GM10248 (cell line): Measurements from ENCODE around the gene LDB2.

Source experiments
- CTCF ChIA-PET: fragments of 300-600 bp; sonication (Branson Sonifier 250); formaldehyde crosslinking; extraction: SDS; loops from one replicate; lab custom pipeline; 2021; ENCODE audit warnings: antibody characterized with exemption; lab: Yijun Ruan, JAX
- POLR2A ChIA-PET: fragments of 350-650 bp; sonication (Branson Sonifier 250); formaldehyde crosslinking; extraction: SDS; loops from one replicate; lab custom pipeline; 2020; ENCODE audit warnings: antibody characterized with exemption; lab: Yijun Ruan, JAX
- DNase-seq: peaks from one replicate; pipeline ENCODE4 v3.0.0; 2012; ENCODE audit errors: extremely low spot score
- TF ChIP-seq, protein P1 (sequence below): IDR thresholded peaks from 2 replicates; pipeline ENCODE4 v1.5.1; 2012; ENCODE audit warnings: mild to moderate bottlenecking, low read depth; ENCODE audit errors: extremely low read depth, missing control alignments, control extremely low read depth

LDB2 gene

DNA sequence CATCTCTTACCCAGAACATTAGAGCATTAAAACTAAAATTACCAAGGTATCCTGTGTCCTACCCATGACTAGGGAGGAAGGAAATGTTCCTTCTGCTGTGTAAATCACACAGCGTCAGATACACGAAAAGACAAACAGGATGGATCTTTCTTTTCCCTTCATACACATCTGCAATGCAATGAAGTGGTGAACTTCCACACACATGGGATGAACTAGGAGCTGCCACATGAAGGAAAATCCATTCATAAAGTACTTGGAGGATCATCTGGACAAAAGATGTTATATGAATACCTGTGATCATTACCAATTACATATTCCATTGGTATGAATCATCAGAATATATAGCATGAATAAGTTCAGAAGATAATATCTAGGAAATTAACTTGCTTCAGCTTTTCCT lies 46.2 kb downstream of the LDB2 start:
- POLR2A ChIA-PET: no interaction called here
- TF ChIP-seq, protein P1, sequence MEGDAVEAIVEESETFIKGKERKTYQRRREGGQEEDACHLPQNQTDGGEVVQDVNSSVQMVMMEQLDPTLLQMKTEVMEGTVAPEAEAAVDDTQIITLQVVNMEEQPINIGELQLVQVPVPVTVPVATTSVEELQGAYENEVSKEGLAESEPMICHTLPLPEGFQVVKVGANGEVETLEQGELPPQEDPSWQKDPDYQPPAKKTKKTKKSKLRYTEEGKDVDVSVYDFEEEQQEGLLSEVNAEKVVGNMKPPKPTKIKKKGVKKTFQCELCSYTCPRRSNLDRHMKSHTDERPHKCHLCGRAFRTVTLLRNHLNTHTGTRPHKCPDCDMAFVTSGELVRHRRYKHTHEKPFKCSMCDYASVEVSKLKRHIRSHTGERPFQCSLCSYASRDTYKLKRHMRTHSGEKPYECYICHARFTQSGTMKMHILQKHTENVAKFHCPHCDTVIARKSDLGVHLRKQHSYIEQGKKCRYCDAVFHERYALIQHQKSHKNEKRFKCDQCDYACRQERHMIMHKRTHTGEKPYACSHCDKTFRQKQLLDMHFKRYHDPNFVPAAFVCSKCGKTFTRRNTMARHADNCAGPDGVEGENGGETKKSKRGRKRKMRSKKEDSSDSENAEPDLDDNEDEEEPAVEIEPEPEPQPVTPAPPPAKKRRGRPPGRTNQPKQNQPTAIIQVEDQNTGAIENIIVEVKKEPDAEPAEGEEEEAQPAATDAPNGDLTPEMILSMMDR: no peak
- DNase-seq: no peak
- CTCF ChIA-PET: no interaction called here

DNA sequence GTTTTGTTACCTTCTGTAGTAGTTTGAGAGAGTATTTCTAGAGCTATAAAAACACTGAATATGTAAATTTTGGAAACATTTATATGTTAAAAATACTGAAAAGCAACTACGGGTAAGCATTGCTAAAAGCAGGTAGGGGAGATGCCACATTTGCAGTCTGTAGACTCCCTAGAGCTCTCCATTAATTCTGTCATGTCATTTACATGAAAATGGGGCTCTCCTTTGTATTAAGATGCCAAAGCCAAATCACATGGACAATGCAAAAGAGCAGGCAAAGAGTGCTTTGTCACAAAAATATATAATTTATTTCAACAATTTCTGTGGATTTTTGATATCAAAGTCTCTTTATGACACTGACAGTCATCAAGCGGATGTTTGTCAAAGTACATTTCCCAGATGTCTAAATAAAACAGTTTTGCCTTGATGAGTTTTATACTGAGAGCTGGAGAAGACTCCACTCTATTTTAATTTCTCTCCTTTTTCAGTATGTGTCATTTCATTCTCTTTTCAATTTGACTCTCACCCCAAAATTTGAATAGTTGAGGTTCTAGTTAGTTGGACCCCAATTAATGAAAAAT lies 51.8 kb downstream of the LDB2 start:
- TF ChIP-seq, protein P1: no peak
- POLR2A ChIA-PET: no interaction called here
- CTCF ChIA-PET: no interaction called here
- no peak for DNase-seq

- TF ChIP-seq, protein P1: no peak
- ChIA-PET POLR2A (no interaction called here), CTCF (no interaction called here)
- DNase-seq: no peak
Observed at GRCh38 chr4:16844816-16845586, 53.4 kb downstream of the LDB2 start.

DNA sequence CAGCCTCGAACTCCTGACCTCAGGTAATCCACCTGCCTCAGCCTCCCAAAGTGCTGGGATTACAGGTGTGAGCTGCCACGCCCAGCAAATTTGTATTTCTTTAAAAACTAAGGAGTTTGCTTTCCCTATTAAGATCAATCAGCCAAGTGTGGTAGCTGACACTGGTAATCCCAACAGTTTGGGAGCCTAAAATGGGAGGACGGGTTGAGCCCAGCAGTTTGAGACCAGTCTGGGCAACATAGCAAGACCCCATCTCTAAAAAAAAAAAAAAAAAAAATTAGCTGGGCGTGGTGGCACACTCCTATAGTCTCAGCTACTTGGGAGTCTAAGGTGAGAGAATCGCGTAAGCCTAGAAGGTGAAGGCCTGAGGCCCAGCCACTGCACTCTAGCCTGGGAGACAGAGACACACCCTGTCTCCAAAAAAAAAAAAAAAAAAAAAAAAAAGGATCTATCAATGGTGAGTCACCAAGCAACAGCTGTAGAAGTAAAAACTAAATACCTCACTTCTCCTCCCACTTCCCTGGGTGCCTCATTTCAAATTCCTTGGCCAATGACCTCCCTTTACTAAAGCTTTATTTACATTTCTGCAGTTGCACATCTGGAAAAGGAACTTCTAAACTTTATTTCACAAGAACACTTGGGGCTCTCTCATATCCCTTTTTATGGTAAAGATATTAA lies 54.5 kb downstream of the LDB2 start:
- CTCF ChIA-PET: interaction anchor here (1.3 kb wide), 1 partner anchor 11 kb away, joined by 3 read pairs; no protein-coding TSS in a partner anchor
- no peak for DNase-seq
- TF ChIP-seq, protein P1: no peak
- POLR2A ChIA-PET: no interaction called here

DNA sequence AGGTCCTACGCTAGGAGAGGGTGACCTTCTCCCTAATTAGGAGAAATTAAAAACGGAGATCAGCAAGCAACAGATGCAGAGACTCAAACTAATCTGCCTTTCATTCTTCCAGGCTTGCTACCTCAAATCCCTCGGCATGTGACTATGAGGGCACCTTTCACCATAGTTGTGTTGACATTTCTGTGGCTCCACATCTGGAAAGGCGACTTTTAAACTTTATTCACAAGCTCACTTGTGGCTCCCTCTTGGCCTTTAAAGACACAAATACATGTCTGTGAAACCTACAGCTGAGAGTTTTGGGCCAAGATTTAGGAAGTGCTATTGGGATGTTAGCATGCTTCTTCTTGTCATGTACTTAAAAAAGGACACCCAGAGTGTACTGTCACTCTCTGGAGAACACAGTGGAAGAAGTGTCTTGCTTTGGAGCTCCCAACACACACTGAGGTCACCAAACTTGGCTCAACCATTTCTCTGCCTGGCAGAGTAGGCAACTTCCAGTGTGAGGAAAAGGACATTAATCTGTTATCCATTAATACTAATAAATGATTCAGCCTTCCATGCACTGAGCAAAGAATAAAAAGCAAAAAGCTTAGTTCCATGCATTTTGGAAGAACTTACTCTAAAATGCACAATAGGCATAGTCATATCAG lies 60.1 kb downstream of the LDB2 start:
- TF ChIP-seq, protein P1: no peak
- no peak for DNase-seq
- ChIA-PET CTCF (interaction anchor here (3.4 kb wide), 1 partner anchor 12 kb away, joined by 11 read pairs; no protein-coding TSS in a partner anchor), POLR2A (no interaction called here)

DNA sequence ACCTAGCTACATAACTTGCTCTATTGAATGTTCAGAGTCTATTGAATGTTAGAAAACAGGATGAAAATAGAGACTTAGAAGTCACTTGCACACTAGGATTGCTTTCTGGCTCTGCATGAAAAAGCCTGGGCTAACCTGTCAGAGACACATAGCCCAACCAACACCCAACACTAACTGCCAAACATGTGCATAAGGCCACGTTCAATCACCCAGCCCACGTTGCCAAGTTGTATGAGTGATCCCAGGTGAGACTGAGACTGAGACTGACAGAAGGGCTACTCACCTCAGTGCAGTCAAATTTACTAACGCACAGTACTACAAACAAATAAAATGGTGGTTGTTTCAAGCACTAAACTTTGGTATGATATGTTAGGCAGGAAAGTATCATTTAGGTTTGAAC lies 61.0 kb downstream of the LDB2 start:
- POLR2A ChIA-PET: no interaction called here
- TF ChIP-seq, protein P1: no peak
- DNase-seq: no peak
- CTCF ChIA-PET: interaction anchor here (3.4 kb wide), 1 partner anchor 12 kb away, joined by 11 read pairs; no protein-coding TSS in a partner anchor
